HepG2 (cell line): ENCODE data around the gene RSAD2. TPM values are rescaled to one million over a fixed set of nuclear protein-coding genes. Genes with fewer than 3 reads are reported as not detected.

ENCODE experiments used
- ATAC-seq: fragments of 200-7000 bp; cut with Tn5 transposase; 3 replicates; pipeline ENCODE4 v1.9.1; 2020; ENCODE audit warnings: mild to moderate bottlenecking, moderate library complexity
- BruUV-seq: library from RNA; stranded (reverse); fragments of 400-500 nt; replicated peaks from 2 replicates; lab custom pipeline; 2021; lab: Mats Ljungman, UMichigan
- CTCF ChIA-PET: fragments of 300-600 bp; formaldehyde crosslinking; extraction: SDS; loops from one replicate; lab custom pipeline; 2021; ENCODE audit warnings: low total read pairs, inconsistent platforms, low intra/inter-chr PET ratio; lab: Yijun Ruan, JAX
- POLR2A ChIA-PET: fragments of 350-600 bp; sonication (Branson Sonifier 250); formaldehyde crosslinking; loops from one replicate; lab custom pipeline; 2020; ENCODE audit warnings: antibody characterized with exemption, inconsistent platforms; lab: Yijun Ruan, JAX
- DNase-seq: peaks from one replicate; pipeline ENCODE4 v3.0.0-alpha.2; 2015; ENCODE audit warnings: low spot score
- FAIRE-seq: peaks from 3 replicates; lab custom pipeline; 2011; peaks lifted over from hg19 to GRCh38; lab: Jason Lieb, UNC
- H2AFZ ChIP-seq: one replicate; pipeline ENCODE4 v1.6.1; 2011; ENCODE audit warnings: low read length, inconsistent platforms
- H3K27ac ChIP-seq: fragments of 300-600 bp; 3 replicates; pipeline ENCODE4 v1.8.0; 2011; ENCODE audit warnings: mixed run types, mild to moderate bottlenecking, mixed read lengths, low read length, inconsistent platforms; ENCODE audit not compliant: insufficient read depth; ENCODE audit errors: extremely low read length
- H3K27me3 ChIP-seq, 2 experiments: fragments of 200-600 bp in 1 of 2; 2 replicates in 1 of 2; 3 replicates in 1 of 2; pipeline versions ENCODE4 v1.6.0 to v1.8.0; 2011; ENCODE audit warnings: low read length in 2 of 2, mild to moderate bottlenecking in 2 of 2, moderate library complexity in 2 of 2, inconsistent platforms in 1 of 2; ENCODE audit not compliant: insufficient read depth in 2 of 2, control insufficient read depth in 1 of 2
- H3K36me3 ChIP-seq, 2 experiments: fragments of 200-600 bp in 1 of 2; replicated peaks in 1 of 2; 2 replicates in 1 of 2; 3 replicates in 1 of 2; pipeline versions ENCODE4 v1.5.1 to v1.8.0; 2011; ENCODE audit warnings: low read length in 2 of 2, inconsistent platforms in 1 of 2; ENCODE audit not compliant: insufficient read depth in 2 of 2, control insufficient read depth in 1 of 2
- H3K4me1 ChIP-seq: 2 replicates; pipeline ENCODE4 v1.5.1; 2012; ENCODE audit warnings: low read length, inconsistent platforms; ENCODE audit not compliant: insufficient read depth
- H3K4me2 ChIP-seq: 2 replicates; pipeline ENCODE4 v1.6.0; 2011; ENCODE audit warnings: low read depth, low read length, inconsistent platforms
- H3K4me3 ChIP-seq, 3 experiments: fragments of 200-600 bp in 1 of 3; sonication (generic), shearing (Covaris generic) in 1 of 3; replicated peaks in 1 of 3; 2 replicates each; pipeline ENCODE4 v1.5.1; 2011 to 2016; ENCODE audit warnings: low read length in 3 of 3, inconsistent platforms in 2 of 3, low read depth in 2 of 3, mild to moderate bottlenecking in 2 of 3, control low read depth in 1 of 3, mixed read lengths in 1 of 3; ENCODE audit not compliant: insufficient read depth in 1 of 3
- H3K79me2 ChIP-seq: one replicate; pipeline ENCODE4 v1.6.1; 2011; ENCODE audit warnings: low read length, inconsistent platforms; ENCODE audit not compliant: insufficient read depth
- H3K9ac ChIP-seq: 2 replicates; pipeline ENCODE4 v1.6.0; 2011; ENCODE audit warnings: mild to moderate bottlenecking, low read depth, low read length, inconsistent platforms; ENCODE audit not compliant: insufficient read depth
- H3K9me3 ChIP-seq: 2 replicates; pipeline ENCODE4 v1.5.1; 2012; ENCODE audit warnings: mild to moderate bottlenecking, low read length
- H4K20me1 ChIP-seq: 2 replicates; pipeline ENCODE4 v1.6.0; 2011; ENCODE audit warnings: inconsistent platforms, mild to moderate bottlenecking, low read length, moderate library complexity; ENCODE audit not compliant: insufficient read depth
- FOXA3 ChIP-seq: IDR thresholded peaks from 2 replicates; pipeline ENCODE4 v1.6.1; 2016; ENCODE audit warnings: missing genetic modification reagents, missing compliant biosample characterization
- GATAD2A ChIP-seq: IDR thresholded peaks from 2 replicates; pipeline ENCODE4 v1.6.1; 2016
- SRSF1 ChIP-seq: fragments of 200-400 bp; formaldehyde crosslinking; optimal IDR thresholded peaks from 2 replicates; pipeline ENCODE3; 2017; ENCODE audit warnings: mild to moderate bottlenecking, low read depth, low read length, moderate library complexity
- ZNF12 ChIP-seq: sonication (generic); formaldehyde crosslinking; IDR thresholded peaks from 2 replicates; pipeline ENCODE4 v1.5.0; 2020; ENCODE audit warnings: missing genetic modification reagents
- ZNF253 ChIP-seq: sonication (generic); formaldehyde crosslinking; IDR thresholded peaks from 2 replicates; pipeline ENCODE4 v1.8.0; 2022; ENCODE audit warnings: mild to moderate bottlenecking, missing genetic modification reagents, borderline replicate concordance
- ZNF572 ChIP-seq: sonication (generic); formaldehyde crosslinking; IDR thresholded peaks from 2 replicates; pipeline ENCODE4 v1.5.1; 2020; ENCODE audit warnings: mild to moderate bottlenecking, missing genetic modification reagents
- ZNF777 ChIP-seq: sonication (generic); formaldehyde crosslinking; IDR thresholded peaks from 2 replicates; pipeline ENCODE4 v1.4.0; 2020; ENCODE audit warnings: missing genetic modification reagents
- ZNF878 ChIP-seq: sonication (generic); formaldehyde crosslinking; IDR thresholded peaks from 2 replicates; pipeline ENCODE4 v1.8.1; 2023; ENCODE audit warnings: mild to moderate bottlenecking, missing genetic modification reagents, moderate library complexity
- WGBS: methylation state at CpG from one replicate; pipeline ENCODE4 v1.1.6; 2017; ENCODE audit warnings: low lambda C conversion rate; 5-methylcytosine and 5-hydroxymethylcytosine counted together
- in situ Hi-C: cut with HindIII; loops from 2 replicates; pipeline ENCODE4 v1.10.0; 2017; ENCODE audit warnings: low pct_unique_long_range_greater_than_20kb; ENCODE audit not compliant: extremely low pct_ligation_motif_present
- intact Hi-C: fragments of 100-400 bp; cut with micrococcal nuclease; formaldehyde crosslinking; loops from one replicate; pipeline ENCODE4 v1.10.0; 2022; ENCODE audit not compliant: unreplicated experiment
- polyA plus RNA-seq, 8 experiments: library from polyadenylated mRNA; depleted of rRNA in 3 of 8; stranded (reverse) in 7 of 8; unstranded in 1 of 8; fragments of >200 nt; fragmentation: Illumina TruSeq in 4 of 8; extraction: Trizol in 4 of 8; gene quantifications; 2 replicates each; pipeline versions ENCODE4 v1.2.1 to v1.2.3, GENCODE V29; 2011 to 2016; ENCODE audit warnings: low read depth in 4 of 8, missing spikeins in 1 of 8, mixed read lengths in 1 of 8; ENCODE audit not compliant: insufficient read depth in 1 of 8
- total RNA-seq, 5 experiments: library from RNA; depleted of rRNA; stranded (reverse); fragments of >200 nt; fragmentation: Illumina TruSeq; extraction: Trizol; gene quantifications; 2 replicates each; pipeline ENCODE4 v1.2.3, GENCODE V29; 2016; ENCODE audit warnings: low read depth in 1 of 5
- TF ChIP-seq, protein P1 (sequence below): sonication (generic); formaldehyde crosslinking; IDR thresholded peaks from 2 replicates; pipeline ENCODE4 v1.4.0; 2020; ENCODE audit warnings: missing genetic modification reagents, mild to moderate bottlenecking, borderline replicate concordance
- TF ChIP-seq, protein P2 (sequence below): sonication (generic); formaldehyde crosslinking; IDR thresholded peaks from 2 replicates; pipeline ENCODE4 v1.8.0; 2022; ENCODE audit warnings: low read depth, missing genetic modification reagents
- TF ChIP-seq, protein P3 (sequence below): sonication (generic); formaldehyde crosslinking; IDR thresholded peaks from 2 replicates; pipeline ENCODE4 v1.4.0; 2020; ENCODE audit warnings: mild to moderate bottlenecking, low read depth, missing genetic modification reagents

Gene RSAD2
- total and polyA plus RNA-seq, 2 of the 13 experiments (the other 11 are each of a cell fraction or from before 2014, with no cell fraction given), result 0.11 TPM; not detected in 1

DNA sequence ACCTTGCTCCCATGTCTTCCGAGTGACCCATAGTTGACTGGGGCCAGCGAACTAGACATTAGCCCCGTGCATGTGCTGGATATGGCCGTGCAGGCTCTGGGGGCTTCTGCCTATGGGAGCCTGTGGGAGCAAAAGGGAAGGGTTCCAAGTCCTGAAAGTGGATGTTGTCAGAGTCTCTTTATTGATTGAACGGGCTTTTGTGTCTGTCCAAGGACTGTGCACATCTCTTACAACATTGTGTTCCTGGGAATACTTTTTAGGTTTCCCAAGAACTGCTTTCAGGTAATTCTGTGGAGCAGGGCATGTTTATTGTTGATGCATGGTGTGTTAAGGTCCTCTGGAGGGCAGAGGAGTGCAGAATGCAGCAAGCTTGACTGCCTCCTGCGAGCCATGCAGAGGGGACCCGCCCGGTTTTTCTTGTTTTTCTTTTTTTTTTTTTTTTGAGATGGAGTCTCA lies 44.7 kb downstream of the RSAD2 start (continued):
- TF ChIP-seq SRSF1, result no peak
- no peak for TF ChIP-seq ZNF253 (CRISPR knock-in tag)
- TF ChIP-seq ZNF878 (CRISPR knock-in tag), result no peak
- TF ChIP-seq, protein P1, sequence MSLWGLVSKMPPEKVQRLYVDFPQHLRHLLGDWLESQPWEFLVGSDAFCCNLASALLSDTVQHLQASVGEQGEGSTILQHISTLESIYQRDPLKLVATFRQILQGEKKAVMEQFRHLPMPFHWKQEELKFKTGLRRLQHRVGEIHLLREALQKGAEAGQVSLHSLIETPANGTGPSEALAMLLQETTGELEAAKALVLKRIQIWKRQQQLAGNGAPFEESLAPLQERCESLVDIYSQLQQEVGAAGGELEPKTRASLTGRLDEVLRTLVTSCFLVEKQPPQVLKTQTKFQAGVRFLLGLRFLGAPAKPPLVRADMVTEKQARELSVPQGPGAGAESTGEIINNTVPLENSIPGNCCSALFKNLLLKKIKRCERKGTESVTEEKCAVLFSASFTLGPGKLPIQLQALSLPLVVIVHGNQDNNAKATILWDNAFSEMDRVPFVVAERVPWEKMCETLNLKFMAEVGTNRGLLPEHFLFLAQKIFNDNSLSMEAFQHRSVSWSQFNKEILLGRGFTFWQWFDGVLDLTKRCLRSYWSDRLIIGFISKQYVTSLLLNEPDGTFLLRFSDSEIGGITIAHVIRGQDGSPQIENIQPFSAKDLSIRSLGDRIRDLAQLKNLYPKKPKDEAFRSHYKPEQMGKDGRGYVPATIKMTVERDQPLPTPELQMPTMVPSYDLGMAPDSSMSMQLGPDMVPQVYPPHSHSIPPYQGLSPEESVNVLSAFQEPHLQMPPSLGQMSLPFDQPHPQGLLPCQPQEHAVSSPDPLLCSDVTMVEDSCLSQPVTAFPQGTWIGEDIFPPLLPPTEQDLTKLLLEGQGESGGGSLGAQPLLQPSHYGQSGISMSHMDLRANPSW, result no peak
- TF ChIP-seq FOXA3 (CRISPR knock-in tag), result peak; percentile 54; the same call in 1 of the 2 replicates
- TF ChIP-seq, protein P2, sequence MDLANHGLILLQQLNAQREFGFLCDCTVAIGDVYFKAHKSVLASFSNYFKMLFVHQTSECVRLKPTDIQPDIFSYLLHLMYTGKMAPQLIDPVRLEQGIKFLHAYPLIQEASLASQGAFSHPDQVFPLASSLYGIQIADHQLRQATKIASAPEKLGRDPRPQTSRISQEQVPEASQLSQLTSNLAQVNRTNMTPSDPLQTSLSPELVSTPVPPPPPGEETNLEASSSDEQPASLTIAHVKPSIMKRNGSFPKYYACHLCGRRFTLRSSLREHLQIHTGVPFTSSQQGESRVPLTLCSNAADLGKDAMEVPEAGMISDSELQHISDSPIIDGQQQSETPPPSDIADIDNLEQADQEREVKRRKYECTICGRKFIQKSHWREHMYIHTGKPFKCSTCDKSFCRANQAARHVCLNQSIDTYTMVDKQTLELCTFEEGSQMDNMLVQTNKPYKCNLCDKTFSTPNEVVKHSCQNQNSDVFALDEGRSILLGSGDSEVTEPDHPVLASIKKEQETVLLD, result no peak
- TF ChIP-seq ZNF12 (CRISPR knock-in tag), result 0 out of 2 replicates have a peak, but pooled peaks have one; percentile 51
- TF ChIP-seq GATAD2A (CRISPR knock-in tag), result peak; percentile 63; the same call in 1 of the 2 replicates
- TF ChIP-seq ZNF777, result 0 out of 2 replicates have a peak, but pooled peaks have one; percentile 9
- TF ChIP-seq, all 625 proteins: peak for 61

DNA sequence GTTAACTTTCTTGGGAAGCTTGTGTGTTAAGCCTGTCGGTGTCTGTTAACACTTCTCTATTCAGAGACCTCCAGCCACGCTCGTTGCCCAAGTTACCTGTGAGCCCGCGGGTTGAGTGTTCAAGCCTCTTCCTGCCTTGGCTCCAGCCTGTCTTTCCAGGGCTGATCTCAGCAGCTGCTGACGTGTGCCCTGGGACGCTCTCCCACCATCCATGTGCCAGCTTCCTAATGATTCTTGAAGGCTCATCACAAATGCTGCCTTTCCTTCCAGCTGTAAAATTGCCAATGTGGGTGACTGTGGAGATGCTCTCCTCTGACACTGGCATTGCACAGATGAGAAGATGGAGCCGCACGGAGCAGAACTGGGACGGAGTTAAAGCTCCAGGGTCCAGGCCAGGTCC lies 45.7 kb downstream of the RSAD2 start:
- TF ChIP-seq, protein P3, sequence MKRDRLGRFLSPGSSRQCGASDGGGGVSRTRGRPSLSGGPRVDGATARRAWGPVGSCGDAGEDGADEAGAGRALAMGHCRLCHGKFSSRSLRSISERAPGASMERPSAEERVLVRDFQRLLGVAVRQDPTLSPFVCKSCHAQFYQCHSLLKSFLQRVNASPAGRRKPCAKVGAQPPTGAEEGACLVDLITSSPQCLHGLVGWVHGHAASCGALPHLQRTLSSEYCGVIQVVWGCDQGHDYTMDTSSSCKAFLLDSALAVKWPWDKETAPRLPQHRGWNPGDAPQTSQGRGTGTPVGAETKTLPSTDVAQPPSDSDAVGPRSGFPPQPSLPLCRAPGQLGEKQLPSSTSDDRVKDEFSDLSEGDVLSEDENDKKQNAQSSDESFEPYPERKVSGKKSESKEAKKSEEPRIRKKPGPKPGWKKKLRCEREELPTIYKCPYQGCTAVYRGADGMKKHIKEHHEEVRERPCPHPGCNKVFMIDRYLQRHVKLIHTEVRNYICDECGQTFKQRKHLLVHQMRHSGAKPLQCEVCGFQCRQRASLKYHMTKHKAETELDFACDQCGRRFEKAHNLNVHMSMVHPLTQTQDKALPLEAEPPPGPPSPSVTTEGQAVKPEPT (CRISPR knock-in tag), result no peak
- 0 out of 2 replicates have a peak, but pooled peaks have one; percentile 24 for TF ChIP-seq ZNF572
- Histone ChIP-seq H2AFZ (no peak overlapping the region), H3K9me3 (no peaks in the 10 kb centered on the region), H3K79me2 (peaks cover 24% of the 10 kb centered on the region), H3K9ac (no peak overlapping the region), H3K4me1 (peaks cover 69% of the 10 kb centered on the region), H3K27ac (no peak overlapping the region), H3K4me3 (no peak overlapping the region), H3K4me2 (no peak overlapping the region), H4K20me1 (peaks cover 15% of the 10 kb centered on the region), H3K27me3 (no peaks in the 10 kb centered on the region), H3K36me3 (no peaks in the 10 kb centered on the region; a peak in 2 of 5 replicates)
- FAIRE-seq (no peak), ATAC-seq (no peak), DNase-seq (no peak)
- BruUV-seq, result no TSS peak
- in situ Hi-C loops (no loop called here), intact Hi-C loops (loop anchor here (5.0 kb wide), 2 partner anchors 34 to 159 kb away; no protein-coding TSS in a partner anchor)
- WGBS, result 90% methylated on average over 10 of the region's 10 CpGs
- ChIA-PET POLR2A (no interaction called here), CTCF (no interaction called here)
